GM03348 (cell line): ENCODE results near the gene MAD2L2.

Source experiments
- DNase-seq: peaks from one replicate; pipeline ENCODE4 v3.0.0; 2012; ENCODE audit warnings: low spot score

MAD2L2 gene

DNA sequence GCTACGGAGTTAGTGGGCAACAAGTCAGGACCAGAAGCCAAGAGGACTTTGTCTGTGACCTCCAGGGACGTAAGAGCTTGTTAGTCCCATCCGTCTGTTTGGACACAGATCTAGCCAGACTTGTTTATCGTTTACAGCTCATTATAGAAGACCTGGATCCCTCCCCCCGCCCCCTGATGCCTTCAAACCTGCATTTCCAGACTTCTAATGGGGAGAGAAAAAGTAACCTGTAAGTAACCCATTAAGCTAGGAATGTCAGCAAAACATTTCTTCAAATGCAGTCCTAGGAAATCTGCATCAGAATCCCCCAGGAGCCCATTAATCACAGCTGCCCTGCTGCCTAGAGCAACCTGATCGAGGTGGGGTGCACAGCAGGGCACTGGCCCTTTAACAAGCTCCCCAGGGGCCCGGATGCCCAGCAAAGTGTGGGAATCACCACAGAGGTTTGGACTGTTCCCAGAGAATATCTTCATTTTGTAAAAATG, 1.4 kb upstream of the MAD2L2 start:
- no peak for DNase-seq

DNA sequence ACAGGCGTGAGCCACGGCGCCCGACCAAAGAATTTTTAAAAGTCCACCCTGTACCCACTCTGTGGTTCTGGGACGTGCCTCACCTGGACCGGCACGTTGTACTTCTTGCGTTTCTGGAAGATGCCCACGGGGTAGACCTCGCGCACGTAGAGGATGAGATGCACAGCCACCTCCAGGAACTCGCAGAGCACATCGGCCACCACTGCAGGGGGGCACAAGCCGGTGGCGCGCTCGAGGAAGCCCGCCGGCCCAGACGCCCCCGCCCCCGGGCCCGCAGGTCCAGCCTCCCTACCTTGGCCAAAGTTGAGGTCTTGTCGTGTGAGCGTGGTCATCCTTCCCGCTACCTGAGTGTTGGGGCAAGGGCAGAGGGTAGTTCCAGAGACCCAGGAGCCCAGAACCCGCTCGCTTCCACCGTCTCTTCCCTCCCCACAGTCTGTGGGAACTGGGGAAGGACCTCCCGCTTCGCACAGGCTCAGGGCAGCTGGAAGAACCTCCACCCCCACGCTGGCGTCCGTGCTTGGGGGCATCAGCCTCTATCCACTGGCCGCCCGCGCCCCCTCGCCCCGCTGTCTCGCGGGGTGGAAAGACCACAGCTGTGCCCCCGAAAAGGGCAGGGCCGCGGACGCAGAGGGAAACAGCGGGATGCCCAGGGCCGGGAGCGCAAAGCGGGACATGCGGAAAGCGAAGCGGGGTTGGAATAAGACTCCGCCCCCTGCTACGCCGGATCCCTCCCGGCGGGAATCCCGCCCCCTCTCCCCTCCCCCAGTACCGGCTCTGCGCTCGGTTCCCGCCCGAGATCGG, 478 bp downstream of the MAD2L2 start:
- no peak for DNase-seq

DNA sequence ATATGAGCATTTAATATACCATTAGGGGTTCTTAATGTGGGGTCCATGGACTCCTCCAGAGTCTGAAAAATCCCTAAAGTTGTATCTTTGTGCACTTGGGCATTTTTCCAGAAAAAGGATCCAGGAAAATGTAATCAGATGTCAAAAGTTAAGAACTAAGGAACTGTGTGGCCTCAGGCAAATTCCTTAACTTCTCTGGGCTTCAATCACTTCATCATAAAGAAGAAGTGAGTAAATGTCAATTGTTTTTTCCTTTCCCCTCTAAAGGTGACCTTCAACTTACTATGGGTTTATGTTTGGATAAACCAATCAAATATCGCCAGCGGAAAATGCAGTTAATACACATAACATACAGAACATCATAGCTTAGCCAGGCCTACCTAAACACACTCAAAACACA, 2.5 kb downstream of the MAD2L2 start:
- no peak for DNase-seq

DNA sequence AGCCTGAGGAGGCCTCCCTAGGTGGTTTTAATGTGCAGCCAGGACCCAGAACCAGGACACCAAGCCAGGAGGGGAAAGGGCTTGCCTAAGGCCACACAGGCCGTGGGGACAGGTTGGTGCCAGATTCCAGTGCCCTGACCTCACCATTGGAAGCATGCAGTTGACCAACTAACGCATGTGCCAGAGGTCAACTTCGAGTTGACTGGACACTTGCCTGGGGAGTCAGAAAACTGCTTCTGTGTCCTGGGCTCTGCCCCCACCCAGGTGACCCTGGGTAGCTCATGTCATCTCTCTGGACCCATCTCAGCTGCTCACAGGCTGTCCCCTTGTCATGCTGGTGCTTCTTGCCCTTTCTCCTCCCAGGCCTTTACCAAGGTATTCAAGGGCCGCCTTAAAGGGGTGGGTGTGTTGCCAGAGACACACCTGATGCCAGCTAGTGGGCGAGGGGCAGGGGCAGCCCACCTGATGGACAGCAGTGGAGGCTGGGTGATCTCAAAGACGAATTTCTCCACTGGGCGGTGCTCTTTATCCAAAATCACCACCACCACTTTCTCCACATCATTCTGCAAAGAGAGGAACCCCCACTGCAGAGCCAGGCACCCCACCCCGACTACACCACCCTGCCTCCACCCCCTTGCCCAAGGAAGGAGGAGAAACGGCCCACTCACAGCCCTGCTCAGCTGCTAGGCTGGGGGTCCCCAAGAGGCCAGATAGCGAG, 4.4 kb downstream of the MAD2L2 start:
- DNase-seq = no peak

DNA sequence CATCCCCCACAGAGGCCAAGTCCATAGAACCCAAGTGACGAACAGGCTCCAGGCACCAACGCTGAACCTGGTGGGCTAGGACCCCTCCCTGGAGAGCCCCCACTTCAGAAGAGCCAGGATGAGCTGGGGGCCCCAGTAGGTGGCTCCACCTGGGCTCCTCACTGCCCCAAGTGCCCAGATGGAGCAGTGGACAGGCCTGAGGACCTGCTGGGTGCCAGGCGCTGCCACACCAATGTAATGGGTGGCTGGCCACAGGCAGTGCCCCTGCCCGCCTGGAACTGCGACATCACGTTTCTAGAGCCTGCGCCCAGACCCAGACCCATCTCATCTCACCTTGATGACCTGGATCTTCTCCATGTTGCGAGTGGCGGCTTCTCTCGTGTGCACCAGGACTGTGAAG, 5.6 kb downstream of the MAD2L2 start:
- no peak for DNase-seq

DNA sequence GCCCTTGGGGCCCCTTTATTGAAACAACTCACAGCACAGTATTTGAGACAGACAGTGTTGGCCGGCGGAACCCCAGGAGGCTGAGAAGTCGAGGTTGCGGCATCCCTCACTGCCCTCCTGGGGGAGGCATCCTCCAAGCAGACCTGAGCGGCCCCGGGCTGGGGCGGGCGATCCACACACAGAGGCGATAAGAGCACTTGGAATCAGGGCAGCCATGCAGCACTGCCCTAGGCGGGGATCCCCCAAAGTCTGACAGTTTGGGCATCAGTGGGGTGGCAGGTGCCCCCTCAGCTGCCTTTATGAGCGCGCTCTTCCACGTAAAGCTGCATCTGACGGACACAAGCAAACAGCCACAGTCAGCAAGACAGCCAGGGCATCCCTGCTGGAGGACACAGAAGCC, 6.5 kb downstream of the MAD2L2 start:
- DNase-seq = no peak

DNA sequence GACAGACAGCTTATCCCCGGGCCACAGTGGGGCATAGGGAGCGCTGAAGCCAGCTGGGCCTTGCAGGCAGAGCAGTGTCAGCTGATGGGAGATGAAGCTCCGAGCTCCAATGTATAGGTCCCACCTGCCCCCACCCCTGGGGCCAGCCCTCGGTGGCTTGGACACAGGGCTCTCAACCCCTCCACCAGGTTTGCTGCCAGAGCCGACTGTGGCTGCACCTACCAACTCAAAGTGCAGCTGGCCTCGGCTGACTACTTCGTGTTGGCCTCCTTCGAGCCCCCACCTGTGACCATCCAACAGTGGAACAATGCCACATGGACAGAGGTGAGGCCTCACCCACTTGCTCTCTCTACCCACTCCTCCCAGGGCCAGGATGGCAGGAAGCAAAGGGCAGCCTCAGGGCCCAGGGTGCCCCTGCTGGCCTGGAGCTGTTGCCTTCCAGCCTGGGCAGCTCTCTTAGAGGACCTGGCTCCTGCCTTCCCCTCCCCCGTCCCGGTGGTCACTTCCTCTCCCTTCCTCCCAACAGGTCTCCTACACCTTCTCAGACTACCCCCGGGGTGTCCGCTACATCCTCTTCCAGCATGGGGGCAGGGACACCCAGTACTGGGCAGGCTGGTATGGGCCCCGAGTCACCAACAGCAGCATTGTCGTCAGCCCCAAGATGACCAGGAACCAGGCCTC, 7.7 kb downstream of the MAD2L2 start:
- DNase-seq = no peak

DNA sequence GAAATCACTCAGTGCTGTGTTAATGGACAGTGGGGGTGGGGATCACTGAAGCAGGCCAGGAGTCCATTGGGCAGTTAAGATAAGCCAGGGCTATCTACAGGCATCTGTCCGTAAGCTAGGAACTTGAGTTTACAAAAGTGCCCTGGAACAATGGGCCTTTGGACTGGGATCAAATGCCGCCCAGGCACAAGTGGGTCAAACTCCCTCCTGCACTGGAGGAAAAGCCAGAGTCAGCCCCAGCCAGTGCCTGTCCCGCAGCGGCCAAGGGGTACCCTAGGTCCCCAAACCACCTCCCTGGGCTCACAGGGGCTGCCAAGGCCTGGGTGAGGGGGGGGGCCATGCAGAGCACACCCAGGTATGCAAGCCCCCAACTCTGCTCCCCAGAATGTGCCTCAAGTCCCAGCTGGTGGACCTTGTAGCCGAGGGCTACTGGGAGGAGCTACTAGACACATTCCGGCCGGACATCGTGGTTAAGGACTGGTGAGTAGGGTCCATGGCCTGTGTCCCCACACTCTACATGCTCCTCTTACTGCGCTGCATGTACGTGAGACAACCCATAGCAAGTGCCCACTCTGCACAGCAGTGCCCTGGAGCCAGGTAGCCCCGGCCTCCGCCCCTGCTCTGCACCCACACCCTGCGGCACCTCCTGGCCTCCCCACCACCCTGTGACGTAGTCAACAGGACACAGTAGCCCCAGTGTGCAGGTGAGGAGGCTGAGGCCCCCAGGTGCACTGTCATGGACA, 9.2 kb downstream of the MAD2L2 start:
- no peak for DNase-seq

DNA sequence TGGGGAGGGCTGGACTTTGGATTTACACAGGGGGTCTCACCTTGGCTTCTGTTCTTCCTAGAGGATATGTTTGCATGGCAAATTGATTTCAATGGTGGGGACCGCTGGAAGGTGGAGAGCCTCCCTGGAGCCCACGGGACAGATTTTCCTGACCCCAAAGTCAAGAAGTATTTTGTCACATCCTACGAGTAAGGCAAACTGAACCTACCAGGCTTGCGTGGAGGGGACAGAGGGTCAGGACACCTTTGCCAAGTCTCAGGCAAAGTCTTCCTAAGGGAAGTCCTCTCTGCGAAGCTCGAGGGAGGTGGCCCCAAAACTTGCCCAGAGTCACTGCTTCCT, 9.8 kb downstream of the MAD2L2 start:
- no peak for DNase-seq

DNA sequence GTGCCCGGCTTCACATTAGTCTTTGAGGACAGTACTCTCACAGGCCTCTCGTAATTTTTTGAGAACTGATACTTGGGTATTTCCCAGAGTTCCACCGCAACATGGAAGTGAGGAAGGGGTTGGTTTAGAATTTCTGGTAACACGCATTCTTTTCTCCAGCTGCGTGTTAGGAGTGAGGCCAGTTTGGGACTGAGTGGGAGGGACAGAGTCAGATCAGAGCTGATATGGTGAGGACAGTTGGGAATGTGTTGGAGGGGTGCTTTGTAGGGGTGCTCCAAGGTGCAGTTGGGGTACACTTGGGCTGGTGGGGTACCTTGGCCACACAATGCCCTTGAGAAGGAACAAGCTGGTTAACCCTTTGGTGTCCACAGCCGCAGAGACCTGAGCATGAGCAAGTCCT, 10.2 kb downstream of the MAD2L2 start:
- no peak for DNase-seq

DNA sequence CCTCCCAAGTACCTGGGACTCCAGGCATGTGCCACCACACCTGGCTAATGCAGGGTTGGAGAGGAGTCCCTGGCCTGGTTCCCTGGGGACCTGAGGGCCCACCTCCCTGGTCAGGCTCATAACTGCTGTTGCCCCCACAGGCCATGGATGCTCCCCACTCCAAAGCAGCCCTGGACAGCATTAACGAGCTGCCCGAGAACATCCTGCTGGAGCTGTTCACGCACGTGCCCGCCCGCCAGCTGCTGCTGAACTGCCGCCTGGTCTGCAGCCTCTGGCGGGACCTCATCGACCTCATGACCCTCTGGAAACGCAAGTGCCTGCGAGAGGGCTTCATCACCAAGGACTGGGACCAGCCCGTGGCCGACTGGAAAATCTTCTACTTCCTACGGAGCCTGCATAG, 12.4 kb downstream of the MAD2L2 start:
- DNase-seq = no peak

DNA sequence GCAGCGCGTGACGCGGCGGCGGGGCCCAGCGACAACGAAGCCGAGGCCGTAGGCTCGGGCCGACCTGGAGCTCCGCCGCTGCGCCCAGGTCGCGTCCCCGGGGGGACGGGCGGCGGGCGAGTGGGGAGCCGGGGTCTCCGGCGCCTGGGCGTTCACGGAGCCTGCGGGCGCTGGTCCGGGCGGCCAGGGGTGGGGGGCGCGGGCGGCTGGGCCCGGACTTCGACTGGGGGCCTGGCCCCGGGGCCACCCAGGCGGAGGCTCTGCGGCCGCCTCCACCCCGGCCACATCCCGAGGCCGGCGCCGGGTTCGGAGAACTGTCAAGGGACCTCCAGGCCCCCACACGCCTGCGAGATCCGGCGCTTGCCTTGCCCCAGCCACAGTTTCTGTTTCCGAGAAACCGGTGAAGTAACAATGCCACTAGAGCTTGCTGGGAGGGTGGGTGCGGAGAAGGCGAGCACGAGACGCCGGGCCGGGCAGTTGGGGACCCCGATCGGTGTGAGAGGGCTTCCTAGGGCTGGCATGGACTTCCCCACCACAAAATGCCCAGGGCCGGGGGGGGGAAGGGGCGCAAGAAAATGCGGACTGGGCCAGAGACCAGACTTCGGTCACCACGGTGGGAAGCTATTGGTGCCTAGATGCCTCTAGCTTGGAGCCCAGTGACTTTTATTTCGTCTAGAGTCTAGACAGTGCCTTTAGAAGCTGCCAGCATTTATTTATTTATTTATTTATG, 16.4 kb downstream of the MAD2L2 start:
- peak; percentile 70 for DNase-seq

DNA sequence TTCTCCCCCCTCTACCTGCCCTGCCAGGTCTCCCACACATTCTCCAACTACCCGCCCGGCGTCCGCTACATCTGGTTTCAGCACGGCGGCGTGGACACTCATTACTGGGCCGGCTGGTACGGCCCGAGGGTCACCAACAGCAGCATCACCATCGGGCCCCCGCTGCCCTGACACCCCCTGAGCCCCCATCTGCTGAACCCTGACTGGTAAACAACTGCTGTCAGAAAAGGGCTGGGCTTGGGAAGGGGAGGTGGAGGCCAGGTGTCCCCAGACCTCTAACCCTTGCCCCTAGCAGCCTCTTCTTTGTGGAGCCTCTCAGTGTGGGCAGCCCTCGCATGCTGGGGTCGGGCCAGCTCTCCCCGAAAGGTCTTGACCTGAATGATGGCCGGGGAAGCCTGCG, 19.8 kb downstream of the MAD2L2 start:
- no peak for DNase-seq

DNA sequence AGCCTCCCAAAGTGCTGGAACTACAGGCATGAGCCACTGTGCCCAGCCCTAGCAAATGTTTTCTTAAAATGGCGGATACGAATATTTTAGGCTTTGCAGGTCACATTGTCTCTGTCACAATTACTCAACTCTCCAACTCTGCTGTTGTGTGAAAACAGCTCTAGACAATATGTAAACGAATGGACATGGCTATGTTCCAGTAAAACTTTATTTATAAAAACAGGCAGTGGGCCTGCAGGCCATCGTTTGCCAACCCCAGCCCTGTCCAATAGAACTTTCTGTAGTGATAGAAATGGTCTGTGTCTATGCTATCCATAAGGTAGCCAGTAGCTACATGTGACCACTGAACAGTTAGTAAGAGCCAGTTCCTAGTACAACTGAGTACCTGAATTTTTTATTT, 21.2 kb downstream of the MAD2L2 start:
- no peak for DNase-seq

DNA sequence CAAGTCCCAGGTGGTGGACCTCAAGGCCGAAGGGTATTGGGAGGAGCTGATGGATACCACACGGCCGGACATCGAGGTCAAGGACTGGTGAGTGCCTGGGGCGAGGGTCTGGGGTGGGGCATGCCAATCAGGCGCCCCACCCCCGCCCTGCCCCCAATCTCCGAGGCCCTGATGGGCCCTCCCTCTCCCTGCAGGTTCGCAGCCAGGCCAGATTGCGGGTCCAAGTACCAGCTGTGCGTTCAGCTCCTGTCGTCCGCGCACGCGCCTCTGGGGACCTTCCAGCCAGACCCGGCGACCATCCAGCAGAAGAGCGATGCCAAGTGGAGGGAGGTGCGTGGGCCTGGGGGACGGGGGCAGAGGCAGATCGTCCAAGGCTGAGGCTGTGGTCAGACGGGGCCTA, 22.4 kb downstream of the MAD2L2 start:
- DNase-seq = no peak

DNA sequence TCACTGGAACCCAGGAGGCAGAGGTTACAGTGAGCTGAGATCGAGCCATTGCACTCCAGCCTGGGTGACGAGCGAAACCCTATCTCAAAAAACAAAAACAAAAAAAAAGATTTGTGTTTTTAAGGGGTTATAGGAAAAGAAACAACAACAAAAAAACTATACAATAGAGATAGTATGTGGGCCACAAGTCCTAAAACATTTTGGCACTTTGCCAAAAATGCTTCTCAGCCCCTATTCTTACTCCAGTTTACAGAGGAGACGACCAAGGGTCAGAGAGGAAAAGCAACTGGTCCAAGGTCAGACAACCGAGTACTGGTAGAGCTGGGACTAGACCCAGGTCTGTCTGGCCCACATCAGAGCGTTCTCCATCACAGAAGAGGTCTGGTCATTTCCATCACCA, 23.3 kb downstream of the MAD2L2 start:
- DNase-seq = no peak

DNA sequence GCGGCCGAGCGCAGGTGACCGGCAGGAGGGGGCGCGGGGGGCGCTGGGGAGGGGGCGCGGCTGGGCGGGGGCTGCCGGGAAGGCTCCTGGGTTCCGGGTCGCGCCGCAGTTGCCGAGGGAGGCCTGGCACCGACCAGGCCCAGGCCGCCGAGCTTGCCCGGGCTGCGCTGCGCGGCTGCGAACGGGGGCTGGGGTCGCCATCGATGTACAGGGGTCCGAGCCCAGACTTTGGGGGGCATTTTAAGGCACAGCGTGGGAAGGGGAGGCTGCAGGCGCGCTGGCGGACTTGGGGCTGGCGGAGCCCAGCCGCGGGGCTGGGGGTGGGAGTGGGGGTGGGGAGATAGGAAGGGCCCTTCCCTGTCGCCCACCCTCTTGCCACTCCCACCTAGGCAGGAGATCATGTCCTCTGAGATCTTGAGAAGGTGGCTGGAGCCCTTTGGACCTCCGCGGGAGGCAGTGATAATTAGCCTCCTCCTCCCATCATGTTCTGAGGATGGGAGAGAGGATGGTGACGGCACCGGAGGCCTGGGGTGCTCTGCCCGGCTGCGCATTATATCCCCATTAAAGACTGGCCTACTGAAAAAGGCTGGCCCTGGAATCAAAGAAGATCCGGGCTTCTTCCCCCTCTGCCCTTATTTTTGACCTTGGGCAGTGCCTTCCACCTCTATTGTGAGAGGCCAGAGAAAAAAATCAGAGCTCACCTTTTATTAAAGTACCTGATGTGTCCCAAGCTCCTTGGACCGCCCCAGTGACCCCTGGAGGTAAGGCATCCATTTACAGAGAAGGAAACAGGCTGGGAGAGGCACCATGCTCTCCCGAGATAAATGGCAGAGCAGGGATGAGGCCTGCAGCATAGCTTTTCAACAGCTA, 25.8 kb downstream of the MAD2L2 start:
- peak; percentile 32 for DNase-seq

DNA sequence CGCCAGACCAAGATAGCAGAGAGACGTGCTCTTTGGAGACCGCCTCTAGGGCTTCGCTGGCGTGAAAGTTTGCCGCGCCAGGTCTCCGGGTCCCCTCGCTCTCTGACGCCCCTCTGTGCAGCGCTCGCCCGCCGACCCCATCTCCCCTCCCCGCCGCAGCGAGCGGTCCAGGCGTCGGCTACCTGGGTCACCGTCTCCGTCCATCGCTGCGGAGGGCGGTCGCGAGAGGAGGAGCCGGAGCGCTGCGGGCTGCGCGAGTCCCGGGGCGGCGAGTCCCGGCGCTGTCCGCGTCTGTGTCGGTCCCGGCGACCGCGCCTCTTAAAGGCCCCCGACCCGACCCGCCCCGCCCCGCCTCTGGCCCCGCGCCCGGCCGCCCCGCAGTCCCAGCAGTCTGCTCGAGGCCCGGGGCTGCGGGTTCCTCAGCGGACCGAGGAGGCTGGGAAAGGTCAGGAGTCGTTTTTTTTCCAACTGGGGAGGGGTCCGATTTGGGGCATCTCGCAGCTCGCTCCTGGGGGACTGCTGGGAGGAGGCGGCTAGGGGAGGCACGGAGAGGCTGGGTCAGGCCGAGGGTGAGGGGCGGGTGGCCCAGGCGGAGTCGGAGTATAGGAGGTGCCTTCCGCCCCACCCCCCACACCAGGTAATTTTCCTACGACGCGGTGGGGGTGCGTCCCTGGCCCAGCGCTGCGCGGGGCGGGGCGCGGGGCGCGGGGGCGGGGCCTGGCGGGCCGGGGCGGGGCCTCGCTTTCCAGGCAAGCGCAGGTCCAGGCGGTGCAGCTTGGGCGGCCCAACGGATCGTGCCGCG, 26.6 kb downstream of the MAD2L2 start, which contains the start of the genes FBXO2 and FBXO44:
TSS of gene FBXO2 (minus strand) at position 293 of the 802 bp plus-strand sequence. CDS start at position 204, 89 bp downstream.
TSS of gene FBXO44 (plus strand) at position 741 of the 802 bp plus-strand sequence. CDS start 959 bp downstream, outside the sequence.
- peak; percentile 87 for DNase-seq

DNA sequence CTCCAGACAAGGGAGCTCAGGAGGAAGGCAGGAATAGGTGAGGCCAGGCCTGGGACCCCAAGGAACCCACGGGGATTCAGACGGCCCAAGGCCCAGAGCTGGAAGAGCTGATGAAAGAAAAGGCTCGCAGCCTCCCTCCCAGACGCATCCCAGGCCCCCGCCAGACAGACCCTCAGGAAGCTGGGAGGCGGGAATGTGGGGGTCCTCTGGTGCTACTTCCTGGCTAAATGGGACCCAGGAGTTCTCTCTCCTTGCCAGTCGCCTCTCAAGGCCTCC, 27.1 kb downstream of the MAD2L2 start:
- DNase-seq = no peak
